HCT116 (cell line): ENCODE results near the gene RGSL1. TPM values are rescaled to one million over a fixed set of nuclear protein-coding genes. Genes with fewer than 3 reads are reported as not detected.

Experiments used
- ATAC-seq: fragments of 200-7000 bp; cut with Tn5 transposase; 2 replicates; pipeline ENCODE4 v1.9.1; 2020; ENCODE audit warnings: mild to moderate bottlenecking, moderate library complexity
- BruUV-seq: library from RNA; stranded (reverse); fragments of 400-500 nt; replicated peaks from 2 replicates; lab custom pipeline; 2021; lab: Mats Ljungman, UMichigan
- CTCF ChIA-PET: fragments of 300-600 bp; sonication (Branson Sonifier 250); formaldehyde crosslinking; loops from one replicate; lab custom pipeline; 2021; ENCODE audit warnings: antibody characterized with exemption; lab: Charles Lee
- POLR2A ChIA-PET: fragments of 300-600, 350-600 bp; sonication (Branson Sonifier 250); formaldehyde crosslinking; loops from one replicate; lab custom pipeline; 2021; ENCODE audit warnings: antibody characterized with exemption; lab: Charles Lee
- RAD21 ChIA-PET, 2 experiments: fragments of 300-600 bp; sonication (Branson Sonifier 250); formaldehyde crosslinking; loops; one replicate each; lab custom pipeline; 2023; ENCODE audit warnings: low total read pairs in 2 of 2; ENCODE audit not compliant: uncharacterized antibody in 2 of 2, unreplicated experiment in 2 of 2, low non-redundant PET in 1 of 2; lab: Charles Lee
- DNase-seq: peaks from one replicate; pipeline ENCODE4 v3.0.0-alpha.2; 2010; ENCODE audit warnings: low read depth, low spot score
- H2AFZ ChIP-seq: fragments of 200-600 bp; shearing (Covaris generic), sonication (generic); 2 replicates; pipeline ENCODE4 v1.6.1; 2017; ENCODE audit warnings: low read depth, mixed run types, mixed read lengths, antibody characterized with exemption, low read length; ENCODE audit not compliant: poor library complexity, severe bottlenecking
- H3K27ac ChIP-seq: 2 replicates; pipeline ENCODE4 v1.5.1; 2012; ENCODE audit warnings: low read depth, low read length
- H3K27me3 ChIP-seq: fragments of 200-600 bp; sonication (generic); 2 replicates; pipeline ENCODE4 v1.6.1; 2016; ENCODE audit warnings: mixed run types, low read length, mixed read lengths; ENCODE audit not compliant: insufficient read depth
- H3K36me3 ChIP-seq, 2 experiments: fragments of 200-500 bp in 1 of 2; fragments of 200-600 bp in 1 of 2; sonication (Bioruptor generic) in 1 of 2; sonication (generic) in 1 of 2; 2 replicates each; pipeline versions ENCODE4 v1.5.1 to v1.6.1; 2014 to 2016; ENCODE audit warnings: low read length in 2 of 2, inconsistent platforms in 1 of 2, mixed read lengths in 1 of 2, mixed run types in 1 of 2; ENCODE audit not compliant: insufficient read depth in 2 of 2, control insufficient read depth in 1 of 2
- H3K4me1 ChIP-seq, 2 experiments: fragments of 200-600 bp in 1 of 2; sonication (generic) in 1 of 2; 2 replicates each; pipeline versions ENCODE4 v1.5.1 to v1.6.1; 2012 to 2017; ENCODE audit warnings: low read length in 2 of 2, inconsistent platforms in 1 of 2, mild to moderate bottlenecking in 1 of 2, mixed read lengths in 1 of 2, mixed run types in 1 of 2, moderate library complexity in 1 of 2; ENCODE audit not compliant: insufficient read depth in 2 of 2, control insufficient read depth in 1 of 2
- H3K4me2 ChIP-seq: fragments of 200-600 bp; sonication (generic); 2 replicates; pipeline ENCODE4 v1.6.1; 2017; ENCODE audit warnings: mixed run types, low read length, mixed read lengths
- H3K4me3 ChIP-seq, 2 experiments: fragments of 200-600 bp in 1 of 2; sonication (generic) in 1 of 2; replicated peaks in 1 of 2; 2 replicates each; pipeline ENCODE4 v1.5.1; 2011 to 2016; ENCODE audit warnings: low read length in 2 of 2, control low read depth in 1 of 2, low read depth in 1 of 2, mild to moderate bottlenecking in 1 of 2, mixed read lengths in 1 of 2, mixed run types in 1 of 2
- H3K79me2 ChIP-seq: fragments of 200-600 bp; sonication (generic); 2 replicates; pipeline ENCODE4 v1.6.1; 2017; ENCODE audit warnings: mild to moderate bottlenecking, mixed run types, low read length, moderate library complexity, mixed read lengths; ENCODE audit not compliant: insufficient read depth
- H3K9ac ChIP-seq: fragments of 200-600 bp; sonication (generic); 2 replicates; pipeline ENCODE4 v1.6.1; 2016; ENCODE audit warnings: low read length, mixed read lengths
- H3K9me2 ChIP-seq: fragments of 200-600 bp; sonication (generic), shearing (Covaris generic); 2 replicates; pipeline ENCODE4 v1.6.1; 2017; ENCODE audit warnings: mixed run types, mild to moderate bottlenecking, moderate library complexity; ENCODE audit not compliant: insufficient read depth
- H3K9me3 ChIP-seq, 2 experiments: fragments of 200-500 bp in 1 of 2; fragments of 200-600 bp in 1 of 2; sonication (Bioruptor generic) in 1 of 2; sonication (generic) in 1 of 2; 2 replicates each; pipeline ENCODE4 v1.6.1; 2014 to 2017; ENCODE audit warnings: low read length in 2 of 2, mixed read lengths in 2 of 2, inconsistent platforms in 1 of 2, low read depth in 1 of 2, mild to moderate bottlenecking in 1 of 2, mixed run types in 1 of 2, moderate library complexity in 1 of 2; ENCODE audit not compliant: control insufficient read depth in 1 of 2, insufficient read depth in 1 of 2
- H4K20me1 ChIP-seq: fragments of 200-600 bp; sonication (generic), shearing (Covaris generic); 2 replicates; pipeline ENCODE4 v1.6.1; 2017; ENCODE audit warnings: mixed run types, mild to moderate bottlenecking, moderate library complexity; ENCODE audit not compliant: insufficient read depth
- ATF3 ChIP-seq: IDR thresholded peaks from 2 replicates; pipeline ENCODE4 v1.6.1; 2012
- CEBPB ChIP-seq: IDR thresholded peaks from 2 replicates; pipeline ENCODE4 v1.6.1; 2012; ENCODE audit warnings: low read depth
- CTCF ChIP-seq, 3 experiments: fragments of 200-600 bp in 1 of 3; sonication (generic) in 1 of 3; IDR thresholded peaks in 2 of 3; conservative IDR thresholded peaks in 1 of 3; 2 replicates each; pipeline ENCODE4 v1.5.1; 2012 to 2017; ENCODE audit warnings: low read depth in 2 of 3, low read length in 2 of 3, antibody characterized with exemption in 1 of 3, borderline replicate concordance in 1 of 3, control low read depth in 1 of 3, mild to moderate bottlenecking in 1 of 3, mixed read lengths in 1 of 3, mixed run types in 1 of 3, moderate library complexity in 1 of 3; ENCODE audit not compliant: insufficient read depth in 1 of 3
- ELF1 ChIP-seq: IDR thresholded peaks from 2 replicates; pipeline ENCODE4 v1.6.1; 2012; ENCODE audit warnings: low read depth, borderline replicate concordance
- EZH2 ChIP-seq: fragments of 200-600 bp; sonication (generic); IDR thresholded peaks from 2 replicates; pipeline ENCODE4 v1.6.1; 2017; ENCODE audit warnings: antibody characterized with exemption, mixed run types
- EZH2phosphoT487 ChIP-seq: fragments of 200-600 bp; IDR thresholded peaks from 2 replicates; pipeline ENCODE4 v1.6.1; 2018; ENCODE audit warnings: antibody characterized with exemption, borderline replicate concordance
- FOSL1 ChIP-seq: IDR thresholded peaks from 2 replicates; pipeline ENCODE4 v1.6.1; 2012; ENCODE audit warnings: low read depth
- JUND ChIP-seq: IDR thresholded peaks from 2 replicates; pipeline ENCODE4 v1.6.1; 2012
- MAX ChIP-seq: IDR thresholded peaks from 2 replicates; pipeline ENCODE4 v1.6.1; 2012
- POLR2AphosphoS5 ChIP-seq: IDR thresholded peaks from 2 replicates; pipeline ENCODE4 v1.6.1; 2011; ENCODE audit warnings: mild to moderate bottlenecking, low read depth, low read length, moderate library complexity
- RAD21 ChIP-seq: IDR thresholded peaks from 2 replicates; pipeline ENCODE4 v1.6.1; 2012; ENCODE audit warnings: low read depth, mild to moderate bottlenecking
- REST ChIP-seq: IDR thresholded peaks from 2 replicates; pipeline ENCODE4 v1.6.1; 2012; ENCODE audit warnings: low read depth
- SIN3A ChIP-seq: IDR thresholded peaks from 2 replicates; pipeline ENCODE4 v1.6.1; 2012; ENCODE audit warnings: low read depth
- SP1 ChIP-seq: IDR thresholded peaks from 2 replicates; pipeline ENCODE4 v1.6.1; 2012; ENCODE audit warnings: low read depth
- TCF7L2 ChIP-seq: IDR thresholded peaks from 2 replicates; pipeline ENCODE4 v1.7.0; 2011; ENCODE audit warnings: borderline replicate concordance, inconsistent platforms; ENCODE audit not compliant: insufficient read depth, insufficient read length; ENCODE audit errors: extremely low read depth
- YY1 ChIP-seq: IDR thresholded peaks from 2 replicates; pipeline ENCODE4 v1.6.1; 2011; ENCODE audit warnings: low read length, low read depth, moderate library complexity, mild to moderate bottlenecking; ENCODE audit not compliant: insufficient replicate concordance; ENCODE audit errors: extremely low read depth
- intact Hi-C: fragments of 100-400 bp; cut with micrococcal nuclease; formaldehyde crosslinking; loops from 2 replicates; pipeline ENCODE4 v1.10.0; 2022
- total RNA-seq: library from RNA; stranded (reverse); gene quantifications from one replicate; pipeline ENCODE4 v1.2.1, GENCODE V29; 2021; ENCODE audit not compliant: unreplicated experiment

The RGSL1 gene
- total RNA-seq, 1 experiment from 2014 or later = not detected

GRCh38 chr1:182568647-182569284, 118.8 kb downstream of the RGSL1 start:
- no peak for TF ChIP-seq POLR2AphosphoS5
- no peak for TF ChIP-seq YY1
- TF ChIP-seq CTCF (IDR thresholded peaks at IDR 0.05 in 2 of 3, conservative IDR thresholded peaks at IDR 0.05 in 1 of 3; ENCODE audit: borderline replicate concordance in 1 of 3, insufficient read depth in 1 of 3, low read depth in 2 of 3, low read length in 2 of 3) = no peak
- no peak for TF ChIP-seq CEBPB
- no peak for TF ChIP-seq ELF1
- TF ChIP-seq ATF3 = no peak
- no peak for TF ChIP-seq REST
- TF ChIP-seq SP1 = no peak
- no peak for TF ChIP-seq EZH2
- TF ChIP-seq EZH2phosphoT487 = no peak
- no peak for TF ChIP-seq FOSL1
- no peak for TF ChIP-seq SIN3A
- no peak for TF ChIP-seq RAD21
- no peak for TF ChIP-seq JUND
- TF ChIP-seq TCF7L2 = no peak
- no peak for TF ChIP-seq MAX
- Histone ChIP-seq H3K4me3 (no peak overlapping the region), H4K20me1 (no peaks in the 10 kb centered on the region), H3K27ac (no peak overlapping the region), H3K9me3 (no peaks in the 10 kb centered on the region), H3K9ac (no peak overlapping the region), H2AFZ (no peak overlapping the region), H3K79me2 (no peaks in the 10 kb centered on the region), H3K4me1 (no peaks in the 10 kb centered on the region), H3K27me3 (no peaks in the 10 kb centered on the region), H3K9me2 (no peaks in the 10 kb centered on the region), H3K4me2 (no peak overlapping the region), H3K36me3 (no peaks in the 10 kb centered on the region)
- intact Hi-C loops = no loop called here
- BruUV-seq = no TSS peak
- DNase-seq (no peak), ATAC-seq (no peak)
- CTCF ChIA-PET = no interaction called here
- POLR2A ChIA-PET = no interaction called here
- RAD21 ChIA-PET = no interaction called here
